SK-N-SH treated with all-trans-retinoic acid at 6 μM for 48 hours (cell line): ENCODE data around the gene PFAS.
A peak's percentile ranks its signal among the peaks of the same experiment; 100 is the strongest.

Source experiments
- ATAC-seq: fragments of 200-7000 bp; cut with Tn5 transposase; 3 replicates; pipeline ENCODE4 v1.9.1; 2020; ENCODE audit warnings: mild to moderate bottlenecking, moderate library complexity
- BACH2 ChIP-seq: fragments of 250-450 bp; sonication (Bioruptor Pico); IDR thresholded peaks from 2 replicates; pipeline ENCODE4 v1.9.0; 2021; ENCODE audit warnings: mild to moderate bottlenecking, borderline replicate concordance
- CREB5 ChIP-seq: fragments of 250-450 bp; sonication (Bioruptor Pico); IDR thresholded peaks from 2 replicates; pipeline ENCODE4 v1.5.1; 2020; ENCODE audit warnings: low read depth, mild to moderate bottlenecking, moderate library complexity
- CSRNP3 ChIP-seq: fragments of 250-450 bp; sonication (Bioruptor Pico); IDR thresholded peaks from 2 replicates; pipeline ENCODE4 v1.5.1; 2021; ENCODE audit warnings: mild to moderate bottlenecking, moderate library complexity
- ESRRG ChIP-seq: fragments of 250-450 bp; sonication (Bioruptor Pico); IDR thresholded peaks from 2 replicates; pipeline ENCODE4 v1.6.1; 2021; ENCODE audit warnings: mild to moderate bottlenecking
- ISL1 ChIP-seq: fragments of 250-450 bp; sonication (Bioruptor Pico); IDR thresholded peaks from 2 replicates; pipeline ENCODE4 v2.1.2; 2022; ENCODE audit warnings: mild to moderate bottlenecking, moderate library complexity
- PATZ1 ChIP-seq: fragments of 250-450 bp; sonication (Bioruptor Pico); IDR thresholded peaks from 2 replicates; pipeline ENCODE4 v1.8.0; 2020; ENCODE audit warnings: mild to moderate bottlenecking, moderate library complexity, borderline replicate concordance
- POU6F1 ChIP-seq: fragments of 250-450 bp; sonication (Bioruptor Pico); IDR thresholded peaks from 2 replicates; pipeline ENCODE4 v1.8.0; 2021; ENCODE audit warnings: low read depth, mild to moderate bottlenecking, moderate library complexity, borderline replicate concordance
- PPARA ChIP-seq: fragments of 250-450 bp; sonication (Bioruptor Pico); IDR thresholded peaks from 2 replicates; pipeline ENCODE4 v1.5.0; 2020; ENCODE audit warnings: mild to moderate bottlenecking, borderline replicate concordance
- RARB ChIP-seq: fragments of 250-450 bp; sonication (Bioruptor Pico); IDR thresholded peaks from 2 replicates; pipeline ENCODE4 v1.8.0; 2021; ENCODE audit warnings: mild to moderate bottlenecking, moderate library complexity
- SNAI2 ChIP-seq: fragments of 250-450 bp; sonication (Bioruptor Pico); IDR thresholded peaks from 2 replicates; pipeline ENCODE4 v1.5.0; 2020; ENCODE audit warnings: mild to moderate bottlenecking, moderate library complexity
- TCF4 ChIP-seq: fragments of 250-450 bp; sonication (Bioruptor Pico); IDR thresholded peaks from 2 replicates; pipeline ENCODE4 v1.8.0; 2021; ENCODE audit warnings: mild to moderate bottlenecking, moderate library complexity, borderline replicate concordance
- TOX ChIP-seq: fragments of 250-450 bp; sonication (Bioruptor Pico); IDR thresholded peaks from 2 replicates; pipeline ENCODE4 v1.8.0; 2021; ENCODE audit warnings: mild to moderate bottlenecking, moderate library complexity, borderline replicate concordance
- TSHZ2 ChIP-seq: fragments of 250-450 bp; sonication (Bioruptor Pico); IDR thresholded peaks from 2 replicates; pipeline ENCODE4 v1.5.0; 2020; ENCODE audit warnings: mild to moderate bottlenecking, moderate library complexity
- ZC3H10 ChIP-seq: fragments of 250-450 bp; sonication (Bioruptor Pico); IDR thresholded peaks from 2 replicates; pipeline ENCODE4 v1.5.1; 2021; ENCODE audit warnings: mild to moderate bottlenecking, moderate library complexity
- ZFP3 ChIP-seq: fragments of 250-450 bp; sonication (Bioruptor Pico); IDR thresholded peaks from 2 replicates; pipeline ENCODE4 v1.5.0; 2020; ENCODE audit warnings: mild to moderate bottlenecking, moderate library complexity
- ZNF565 ChIP-seq: fragments of 450-650 bp; formaldehyde crosslinking; conservative IDR thresholded peaks from 2 replicates; pipeline ENCODE4 v1.5.0; 2020; ENCODE audit warnings: low read depth, mild to moderate bottlenecking, moderate library complexity
- ZNF70 ChIP-seq: fragments of 450-650 bp; formaldehyde crosslinking; IDR thresholded peaks from 2 replicates; pipeline ENCODE4 v1.5.0; 2020; ENCODE audit warnings: mild to moderate bottlenecking, moderate library complexity

Gene PFAS

GRCh38 chr17:8220783-8221662, 28.1 kb upstream of the PFAS start:
- no peak for TF ChIP-seq ESRRG (CRISPR knock-in tag)
- 0 out of 2 replicates have a peak, but pooled peaks have one; percentile 49 for TF ChIP-seq PATZ1 (CRISPR knock-in tag)
- TF ChIP-seq TSHZ2, result peak; percentile 23; the same call in 1 of the 2 replicates
- TF ChIP-seq TOX (CRISPR knock-in tag), result no peak
- peak; percentile 63 for ATAC-seq

GRCh38 chr17:8221663-8222379, 27.3 kb upstream of the PFAS start:
- peak; percentile 52 for ATAC-seq
- TF ChIP-seq RARB (CRISPR knock-in tag) (no peak), CREB5 (no peak), PATZ1 (CRISPR knock-in tag) (no peak; the same call in 1 of the 2 replicates), TCF4 (CRISPR knock-in tag) (no peak), ISL1 (no peak), POU6F1 (CRISPR knock-in tag) (no peak), PPARA (no peak), ZNF70 (CRISPR knock-in tag) (no peak), SNAI2 (CRISPR knock-in tag) (no peak), ZC3H10 (CRISPR knock-in tag) (no peak), ESRRG (CRISPR knock-in tag) (no peak), ZNF565 (no peak), TOX (CRISPR knock-in tag) (no peak), CSRNP3 (CRISPR knock-in tag) (no peak), ZFP3 (no peak)

GRCh38 chr17:8222380-8222629, 26.8 kb upstream of the PFAS start:
- ATAC-seq, result no peak
- TF ChIP-seq TSHZ2 (peak; percentile 71; the same call in 1 of the 2 replicates), BACH2 (CRISPR knock-in tag) (no peak)
- TF ChIP-seq, all 23 proteins: peak for 1
